NCI-H460 (cell line): ENCODE data around the gene MTRR. TPM values are rescaled to one million over a fixed set of nuclear protein-coding genes. Genes with fewer than 3 reads are reported as not detected.
A peak's percentile ranks its signal among the peaks of the same experiment; 100 is the strongest.
"Not testable (repeated sequence)": the region's sequence is repeated elsewhere in the genome, so short reads cannot be mapped to it uniquely, and the experiment has no call there.

Source experiments
- DNase-seq: peaks from one replicate; pipeline ENCODE4 v3.0.0-alpha.2; 2016; ENCODE audit warnings: low read depth; ENCODE audit errors: extremely low read depth
- total RNA-seq: library from RNA; depleted of rRNA; stranded (reverse); fragments of >200 nt; shearing (Covaris generic); gene quantifications from 2 replicates; pipeline ENCODE4 v1.2.3, GENCODE V29; 2014

The MTRR gene
- total RNA-seq, 1 experiment from 2014 or later = 88.2 TPM

DNA sequence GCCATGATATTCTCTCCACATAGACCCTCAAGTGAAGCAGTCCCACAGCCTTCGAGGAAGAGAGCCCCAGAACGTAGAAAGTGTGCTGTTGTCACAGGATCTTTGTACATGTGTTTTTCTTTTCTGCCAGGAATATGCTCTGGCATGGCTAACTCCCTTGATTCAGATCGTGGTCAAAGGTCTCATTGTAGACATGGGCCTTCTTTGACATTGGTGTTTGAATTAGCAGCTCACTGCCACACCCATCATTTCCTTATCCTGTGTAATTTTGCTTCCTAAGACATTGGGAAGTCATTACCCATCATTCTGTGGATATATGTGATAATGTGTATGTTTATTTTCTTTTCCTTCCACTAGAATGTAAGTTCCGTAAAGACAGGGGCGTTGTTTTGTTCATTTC lies 25.5 kb downstream of the MTRR start:
- DNase-seq = no peak

- DNase-seq = no peak
Observed at GRCh38 chr5:7894860-7895259, 25.9 kb downstream of the MTRR start.

GRCh38 chr5:7897014-7897600 lies 28.2 kb downstream of the MTRR start:
- DNase-seq = peak; percentile 64

- no peak for DNase-seq
Observed at GRCh38 chr5:7902201-7902600, 33.3 kb downstream of the MTRR start.

DNA sequence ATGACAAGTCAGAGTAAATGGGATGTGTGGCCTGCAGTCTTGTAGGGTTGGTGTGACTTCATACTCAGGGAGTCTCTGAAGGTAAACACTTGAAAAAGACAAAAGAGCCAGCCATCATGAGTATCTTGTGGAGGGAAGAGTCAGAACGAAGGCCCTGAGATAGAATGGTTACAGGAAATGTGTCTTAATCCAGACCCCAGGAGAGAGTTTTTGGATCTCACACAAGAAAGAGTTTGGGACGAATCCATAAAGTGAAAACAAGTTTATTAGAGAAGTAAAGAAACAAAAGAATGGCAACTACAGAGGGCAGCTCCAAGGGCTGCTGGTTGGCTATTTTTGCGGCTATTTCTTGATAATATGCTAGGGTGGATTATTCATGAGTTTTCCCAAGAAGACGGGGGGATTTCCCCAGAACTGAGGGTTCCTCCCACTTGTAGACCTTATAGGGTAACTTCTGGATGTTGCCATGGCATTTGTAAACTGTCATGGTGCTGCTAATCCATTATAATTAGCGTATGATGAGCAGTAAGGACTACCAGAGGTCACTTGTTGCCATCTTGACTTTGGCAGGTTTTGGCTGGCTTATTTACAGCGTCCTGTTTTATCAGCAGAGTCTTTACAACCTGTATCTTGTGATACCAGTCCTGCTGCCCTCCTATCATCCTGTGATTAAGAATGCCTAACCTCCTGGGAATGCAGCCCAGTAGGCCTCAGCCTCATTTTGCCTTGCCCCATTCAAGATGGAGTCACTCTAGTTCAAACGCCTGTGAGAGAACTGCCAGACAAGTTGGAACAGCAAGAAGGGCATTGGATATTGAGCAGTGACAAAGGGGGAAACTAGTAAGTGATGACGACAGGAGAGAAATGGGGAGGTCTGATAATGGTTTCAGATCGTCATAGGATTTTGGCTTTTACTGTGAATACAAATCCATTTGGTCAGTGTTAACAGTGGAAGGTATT lies 34.0 kb downstream of the MTRR start:
- DNase-seq = no peak

GRCh38 chr5:7904170-7904569 lies 35.2 kb downstream of the MTRR start:
- no peak for DNase-seq

- no peak for DNase-seq
Observed at GRCh38 chr5:7907612-7908011, 38.7 kb downstream of the MTRR start.

GRCh38 chr5:7908317-7908716 lies 39.4 kb downstream of the MTRR start:
- DNase-seq = no peak

DNA sequence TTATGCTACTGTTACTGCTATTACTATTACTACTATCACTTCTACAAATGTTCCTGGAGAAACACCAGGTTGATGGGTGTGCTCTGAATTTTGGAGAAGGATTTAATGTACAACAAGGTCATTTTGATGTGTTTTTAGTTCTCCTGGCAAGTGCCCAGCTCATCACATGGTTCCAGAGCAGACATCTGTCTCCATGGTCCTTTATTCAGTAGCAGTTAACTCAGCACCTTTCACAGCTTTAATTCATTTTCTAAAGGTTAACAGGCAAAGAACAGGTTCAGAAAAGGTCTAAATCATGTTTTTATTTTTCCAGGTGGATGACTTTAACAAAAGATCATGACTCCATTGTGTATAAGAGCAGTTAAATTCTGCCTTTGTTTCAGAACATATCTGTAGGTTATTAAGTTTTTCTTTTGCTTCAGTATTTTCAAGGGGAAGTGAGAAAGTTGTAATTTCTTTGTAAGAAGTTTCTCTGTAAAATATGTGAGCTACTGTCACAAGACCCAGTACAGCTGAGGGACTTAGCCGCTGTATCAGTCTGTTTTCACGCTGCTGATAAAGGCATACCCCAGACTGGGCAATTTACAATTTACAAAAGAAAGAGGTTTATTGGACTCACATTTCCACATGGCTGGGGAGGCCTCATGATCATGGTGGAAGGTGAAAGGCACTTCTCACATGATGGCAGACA lies 41.9 kb downstream of the MTRR start:
- DNase-seq = no peak

DNA sequence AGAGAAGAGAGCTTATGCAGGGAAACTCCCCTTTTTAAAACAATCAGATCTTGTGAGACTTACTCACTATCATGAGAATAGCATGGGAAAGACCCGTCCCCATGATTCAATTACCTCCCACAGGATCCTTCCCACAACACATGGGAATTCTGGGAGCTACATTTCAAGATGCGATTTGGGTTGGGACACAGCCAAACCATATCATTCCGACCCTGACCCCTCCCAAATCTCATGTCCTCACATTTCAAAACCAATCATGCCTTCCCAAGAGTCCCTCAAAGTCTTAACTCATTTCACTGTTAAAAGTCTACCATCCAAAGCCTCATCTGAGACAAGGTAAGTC lies 42.5 kb downstream of the MTRR start:
- not testable (repeated sequence) for DNase-seq

DNA sequence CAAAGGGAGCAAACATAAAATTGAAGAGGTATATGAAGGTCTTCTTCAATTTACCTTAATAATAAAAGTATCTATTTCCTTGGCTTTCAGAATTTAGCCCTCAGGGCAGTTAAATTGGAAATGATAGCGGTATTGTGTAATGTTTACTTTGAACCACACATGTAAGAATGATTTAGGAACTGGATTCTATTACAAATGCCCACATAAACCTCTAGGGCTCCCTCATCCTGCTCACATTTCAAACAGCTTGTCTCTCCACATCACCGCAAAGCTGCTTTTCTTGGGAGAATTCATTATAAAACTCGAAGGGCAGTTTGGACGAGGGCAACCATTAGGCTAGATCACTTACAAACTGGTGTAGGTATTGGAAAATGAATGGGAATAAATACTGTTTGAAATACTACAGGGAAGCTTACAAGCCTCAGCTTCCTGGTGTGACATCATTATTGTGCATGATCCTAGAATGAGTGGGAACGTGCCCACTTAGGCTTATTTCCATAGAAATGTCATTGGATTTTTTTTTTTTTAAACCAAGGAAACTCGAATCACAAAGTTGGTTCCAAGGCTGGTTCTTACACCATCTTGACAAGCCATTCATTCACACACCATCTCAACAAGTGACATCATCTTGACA lies 47.3 kb downstream of the MTRR start:
- no peak for DNase-seq

DNA sequence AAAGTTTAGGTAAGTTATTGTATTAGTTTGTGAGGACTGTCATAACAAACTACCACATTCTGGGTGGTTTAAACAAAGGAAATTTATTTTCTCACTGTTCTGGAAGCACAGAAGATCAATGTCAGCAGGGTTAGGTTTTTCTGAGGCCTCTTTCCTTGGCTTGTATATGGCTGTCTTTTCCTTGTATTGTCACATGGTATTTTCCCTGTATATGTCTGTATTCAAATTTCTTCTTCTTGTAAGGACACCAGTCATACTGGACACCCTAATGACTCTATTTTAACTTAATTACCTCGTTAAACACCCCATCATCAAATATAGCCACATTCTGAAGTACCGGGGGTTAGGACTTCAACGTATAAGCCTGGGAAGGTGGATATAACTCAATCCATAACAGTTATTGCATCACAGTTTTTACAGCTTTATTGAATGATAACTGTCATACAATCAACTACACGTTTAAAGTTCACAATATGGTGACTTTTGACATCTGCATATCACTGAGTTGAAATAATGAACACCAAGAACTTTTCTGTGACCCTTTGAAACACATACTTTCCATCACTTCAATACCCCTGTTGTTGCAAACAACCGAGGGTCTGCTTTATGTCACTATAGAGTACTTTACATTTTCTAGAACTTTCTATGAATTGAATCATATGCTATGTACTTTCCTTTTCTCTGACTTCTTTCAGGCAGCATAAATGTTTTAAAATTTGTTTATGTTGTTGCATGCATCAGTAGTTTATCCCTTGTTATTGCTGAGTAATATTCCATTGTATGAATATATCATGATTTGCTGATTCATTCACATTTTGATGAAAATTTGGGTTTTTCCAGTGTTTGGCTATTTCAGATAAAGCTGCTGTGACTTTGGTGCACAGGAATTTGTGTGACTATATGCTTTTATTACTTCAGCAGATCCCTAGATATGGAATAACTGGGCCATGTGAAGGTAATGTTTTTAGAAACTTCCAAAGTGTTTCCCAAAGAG lies 48.5 kb downstream of the MTRR start:
- no peak for DNase-seq

- no peak for DNase-seq
Observed at GRCh38 chr5:7925961-7926695, 57.2 kb downstream of the MTRR start.

GRCh38 chr5:7926720-7927119 lies 57.8 kb downstream of the MTRR start:
- DNase-seq = no peak

DNA sequence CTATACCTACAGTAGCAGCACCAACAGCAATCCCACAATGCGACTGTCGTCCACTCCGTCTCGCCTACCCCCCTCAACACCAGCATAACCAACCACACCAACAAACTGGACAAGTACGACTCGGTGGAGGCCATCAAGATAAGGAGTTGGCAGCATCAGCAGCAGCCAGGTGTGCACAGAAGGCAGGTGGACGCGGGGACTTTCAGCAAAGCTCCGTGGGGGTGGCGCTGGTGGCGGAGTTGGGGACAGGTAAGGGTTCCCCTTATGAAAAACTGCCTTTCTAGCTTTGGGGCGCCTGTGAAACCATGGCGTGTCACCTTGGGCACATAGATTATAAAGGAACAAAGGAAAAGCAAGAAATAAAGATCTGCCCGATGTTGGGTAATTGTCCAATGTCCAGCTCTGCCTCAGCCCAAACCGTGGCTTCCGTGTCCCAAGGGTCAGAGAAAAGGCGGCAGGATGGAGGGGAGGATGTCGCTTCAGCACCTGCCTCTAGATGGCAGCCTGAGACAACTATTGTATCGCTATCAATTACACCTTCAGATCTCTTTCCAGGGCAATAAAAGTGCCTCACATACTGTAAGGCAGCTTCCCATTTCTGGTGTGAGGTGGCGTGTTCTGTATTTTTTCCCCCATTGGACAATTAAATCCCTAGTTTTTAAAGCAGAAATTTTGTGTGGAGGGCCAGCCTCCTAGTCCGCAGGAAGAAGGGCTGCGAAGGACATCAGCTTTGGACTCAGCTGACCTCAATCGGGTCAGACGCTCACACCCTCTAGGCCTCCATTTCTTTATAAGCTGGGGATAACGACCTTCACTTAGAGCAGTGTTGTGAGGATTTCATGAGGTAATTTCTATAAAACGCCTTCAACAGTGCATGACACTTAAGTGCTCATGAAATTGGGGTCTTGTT lies 58.8 kb downstream of the MTRR start:
- peak; percentile 60 for DNase-seq

DNA sequence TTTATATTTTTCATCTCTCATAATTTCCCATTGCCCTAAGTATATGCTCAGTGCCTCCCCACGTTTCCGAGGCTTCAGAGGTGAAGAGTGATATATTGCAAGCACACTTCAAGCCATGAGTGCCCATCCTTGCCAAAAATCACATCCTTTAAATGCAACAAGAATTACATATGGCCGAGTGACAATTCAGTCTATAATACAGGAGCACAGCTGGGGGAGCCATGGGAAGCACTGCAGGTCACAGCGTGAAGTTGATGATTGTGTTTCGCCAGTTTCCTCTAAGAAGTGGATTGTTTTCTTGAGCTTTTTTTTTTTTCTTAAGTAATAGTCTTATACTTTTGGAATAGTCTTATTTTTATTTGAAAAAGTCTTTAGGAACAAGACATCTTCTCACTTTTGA lies 61.1 kb downstream of the MTRR start:
- DNase-seq = no peak

DNA sequence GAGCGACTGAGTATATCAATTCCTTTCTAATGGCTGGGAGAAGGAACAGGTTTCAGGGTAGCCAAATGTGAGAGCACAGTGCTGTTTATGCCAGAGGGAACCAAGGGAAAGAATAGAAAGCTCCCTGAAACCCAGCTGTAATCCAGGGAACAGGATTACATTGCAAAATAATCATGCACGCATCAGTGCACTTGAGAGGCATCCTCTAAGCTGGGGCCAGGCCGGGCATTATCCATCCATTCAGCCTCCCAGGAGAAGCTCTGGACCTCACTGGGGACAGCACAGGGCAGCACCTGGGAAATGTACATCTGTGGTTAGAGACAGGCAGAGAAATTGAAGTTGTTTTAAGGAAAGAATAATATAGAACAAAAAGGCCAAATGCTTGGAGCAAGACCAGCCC lies 72.7 kb downstream of the MTRR start:
- DNase-seq = no peak

GRCh38 chr5:7947301-7947700 lies 78.4 kb downstream of the MTRR start:
- no peak for DNase-seq
